ENCODE results near the gene ACTL8. TPM values are rescaled to one million over a fixed set of nuclear protein-coding genes. Genes with fewer than 3 reads are reported as not detected.

Gene ACTL8
- total and polyA plus RNA-seq, 2 experiments from 2014 or later: 0.38 to 0.71 TPM

- TF ChIP-seq ETS1 (IDR thresholded peaks at IDR 0.05) (no peak), CTCF (conservative IDR thresholded peaks at IDR 0.05; ENCODE audit: low read depth in 2 of 2) (peak in 1 of 2 experiments; percentile 21; a peak in 1 of 4 replicates)
- Mint-ChIP-seq H3K4me1 (no peaks in the 10 kb centered on the region), H3K4me3 (no peak overlapping the region), H3K27me3 (ENCODE audit: insufficient read depth, low read depth, poor library complexity) (peaks cover 2% of the 10 kb centered on the region), H3K36me3 (ENCODE audit: low read depth) (no peaks in the 10 kb centered on the region), H3K9me3 (no peaks in the 10 kb centered on the region; the same call in 2 of the 3 replicates), H3K27ac (no peak overlapping the region)
- H3K27ac ChIP-seq (ENCODE audit: low read depth): no peak overlapping the region
- H3K79me2 ChIP-seq (replicated peaks; ENCODE audit: insufficient read depth): no peaks in the 10 kb centered on the region
- H3K9me2 ChIP-seq (ENCODE audit: insufficient read depth): no peaks in the 10 kb centered on the region
- H3K27me3 ChIP-seq (ENCODE audit: insufficient read depth): no peaks in the 10 kb centered on the region
- peak overlapping the region; percentile 32; the same call in 1 of the 2 replicates for H2AFZ ChIP-seq
- peak; percentile 54 for ATAC-seq
- no peak overlapping the region for H3K4me2 ChIP-seq
- H3K4me3 ChIP-seq: no peak overlapping the region
- no peaks in the 10 kb centered on the region for H3F3A ChIP-seq (replicated peaks; ENCODE audit: low read depth)
- H3K4me1 ChIP-seq (ENCODE audit: insufficient read depth): no peaks in the 10 kb centered on the region
- no peaks in the 10 kb centered on the region for H3K36me3 ChIP-seq (ENCODE audit: insufficient read depth)
- no peaks in the 10 kb centered on the region for H4K20me1 ChIP-seq (replicated peaks; ENCODE audit: insufficient read depth)
- DNase-seq (ENCODE audit: low spot score): no peak
Measured at GRCh38 chr1:17717594-17718535, 37.3 kb upstream of the ACTL8 start.

- H4K20me1 ChIP-seq (replicated peaks; ENCODE audit: insufficient read depth): no peaks in the 10 kb centered on the region
- H3F3A ChIP-seq (replicated peaks; ENCODE audit: low read depth): no peaks in the 10 kb centered on the region
- no peaks in the 10 kb centered on the region for H3K4me1 ChIP-seq (ENCODE audit: insufficient read depth)
- Mint-ChIP-seq H3K27me3 (ENCODE audit: insufficient read depth, low read depth, poor library complexity) (peaks cover 2% of the 10 kb centered on the region), H3K4me3 (no peak overlapping the region), H3K9me3 (no peaks in the 10 kb centered on the region; the same call in 2 of the 3 replicates), H3K36me3 (ENCODE audit: low read depth) (no peaks in the 10 kb centered on the region), H3K4me1 (no peaks in the 10 kb centered on the region), H3K27ac (no peak overlapping the region)
- H3K4me3 ChIP-seq: no peak overlapping the region
- H3K27me3 ChIP-seq (ENCODE audit: insufficient read depth): no peaks in the 10 kb centered on the region
- no peaks in the 10 kb centered on the region for H3K79me2 ChIP-seq (replicated peaks; ENCODE audit: insufficient read depth)
- H3K9me2 ChIP-seq (ENCODE audit: insufficient read depth): no peaks in the 10 kb centered on the region
- no peak overlapping the region for H3K4me2 ChIP-seq
- no peak overlapping the region for H2AFZ ChIP-seq
- H3K27ac ChIP-seq (ENCODE audit: low read depth): no peak overlapping the region
- ATAC-seq (no peak), DNase-seq (ENCODE audit: low spot score) (no peak)
- no peak for TF ChIP-seq EZH2 (IDR thresholded peaks at IDR 0.05; ENCODE audit: low read depth, unreplicated experiment)
- TF ChIP-seq STAT1 (IDR thresholded peaks at IDR 0.05; ENCODE audit: unreplicated experiment): no peak
- no peak for TF ChIP-seq JUNB (IDR thresholded peaks at IDR 0.05; ENCODE audit: unreplicated experiment)
- no peak for TF ChIP-seq NANOG (IDR thresholded peaks at IDR 0.05; ENCODE audit: borderline replicate concordance)
- no peaks in the 10 kb centered on the region for H3K36me3 ChIP-seq (ENCODE audit: insufficient read depth)
Measured at GRCh38 chr1:17719874-17720273, 35.3 kb upstream of the ACTL8 start.
